Epidermal melanocyte (primary cell): ENCODE measurements around the gene SLC16A13.
"Not testable (repeated sequence)": the region's sequence is repeated elsewhere in the genome, so short reads cannot be mapped to it uniquely, and the experiment has no call there.

Experiments used
- DNase-seq: peaks from one replicate; pipeline ENCODE4 v3.0.0; 2011; ENCODE audit warnings: low spot score; ENCODE audit not compliant: insufficient read length

Gene SLC16A13

GRCh38 chr17:7063518-7064094, 27.8 kb downstream of the SLC16A13 start:
- no peak for DNase-seq

- DNase-seq, result no peak
These were observed 28.4 kb downstream of the SLC16A13 start for GRCh38 chr17:7064261-7064660.

GRCh38 chr17:7067198-7067597, 31.4 kb downstream of the SLC16A13 start:
- no peak for DNase-seq

GRCh38 chr17:7068268-7068667, 32.5 kb downstream of the SLC16A13 start:
- no peak for DNase-seq

GRCh38 chr17:7070712-7071111, 34.9 kb downstream of the SLC16A13 start:
- DNase-seq, result no peak

- DNase-seq, result no peak
These were observed 36.6 kb downstream of the SLC16A13 start for GRCh38 chr17:7072406-7072805.

GRCh38 chr17:7074931-7075330, 39.1 kb downstream of the SLC16A13 start:
- no peak for DNase-seq

GRCh38 chr17:7077911-7078546, 42.2 kb downstream of the SLC16A13 start:
- DNase-seq, result no peak

GRCh38 chr17:7078711-7079110, 42.9 kb downstream of the SLC16A13 start:
- no peak for DNase-seq

GRCh38 chr17:7079581-7080455, 44.0 kb downstream of the SLC16A13 start, which contains the start of gene CLEC10A:
TSS of gene CLEC10A (minus strand) at chr17:7080251. CDS start at chr17:7078812, 1,439 bp downstream.
- DNase-seq, result no peak

- DNase-seq, result no peak
These were observed 44.7 kb downstream of the SLC16A13 start for GRCh38 chr17:7080456-7081041.

- DNase-seq, result no peak
These were observed 45.7 kb downstream of the SLC16A13 start for GRCh38 chr17:7081341-7082062.

- no peak for DNase-seq
These were observed 47.8 kb downstream of the SLC16A13 start for GRCh38 chr17:7083592-7083991.

- DNase-seq, result no peak
These were observed 48.3 kb downstream of the SLC16A13 start for GRCh38 chr17:7084088-7084487.

- DNase-seq, result not testable (repeated sequence)
These were observed 52.6 kb downstream of the SLC16A13 start for GRCh38 chr17:7088442-7088841.

GRCh38 chr17:7089570-7089969, 53.8 kb downstream of the SLC16A13 start:
- DNase-seq, result not testable (repeated sequence)
